OCI-LY3 (cell line): ENCODE results near the gene SIPA1L2.
"Not testable (repeated sequence)": the region's sequence is repeated elsewhere in the genome, so short reads cannot be mapped to it uniquely, and the experiment has no call there.

Experiments used
- H2AFZ ChIP-seq: fragments of 200-600, 300-600 bp; shearing (Covaris generic); 2 replicates; pipeline ENCODE4 v1.6.0; 2014; ENCODE audit warnings: antibody characterized with exemption, low read depth, low read length
- H3K27ac ChIP-seq: fragments of 200-600, 300-600 bp; sonication (generic); 2 replicates; pipeline ENCODE4 v1.5.1; 2014; ENCODE audit warnings: mild to moderate bottlenecking, low read length, moderate library complexity, mixed read lengths
- H3K27me3 ChIP-seq: fragments of 200-600, 300-600 bp; sonication (generic); 2 replicates; pipeline ENCODE4 v1.6.1; 2014; ENCODE audit warnings: low read depth, low read length, mixed read lengths
- H3K36me3 ChIP-seq: fragments of 200-600, 300-600 bp; sonication (generic); replicated peaks from 2 replicates; pipeline ENCODE3; 2014; ENCODE audit warnings: low read depth, low read length, mixed read lengths
- H3K4me1 ChIP-seq: fragments of 300-600, 200-600 bp; sonication (generic); 2 replicates; pipeline ENCODE4 v1.6.1; 2014; ENCODE audit warnings: low read length, mixed read lengths
- H3K4me2 ChIP-seq: fragments of 200-600, 300-600 bp; sonication (generic); 2 replicates; pipeline ENCODE4 v1.6.1; 2014; ENCODE audit warnings: low read length, mixed read lengths
- H3K4me3 ChIP-seq: fragments of 300-600, 200-600 bp; sonication (generic); 2 replicates; pipeline ENCODE4 v1.5.1; 2014; ENCODE audit warnings: antibody characterized with exemption, mild to moderate bottlenecking, low read length, moderate library complexity
- H3K79me2 ChIP-seq: fragments of 300-600, 200-600 bp; shearing (Covaris generic); 2 replicates; pipeline ENCODE4 v1.6.1; 2014; ENCODE audit warnings: mild to moderate bottlenecking, low read length, mixed read lengths
- H3K9ac ChIP-seq: fragments of 300-600, 200-600 bp; shearing (Covaris generic); 2 replicates; pipeline ENCODE4 v1.6.0; 2014; ENCODE audit warnings: mild to moderate bottlenecking, low read length, moderate library complexity
- H3K9me3 ChIP-seq: fragments of 200-600, 300-600 bp; shearing (Covaris generic); 2 replicates; pipeline ENCODE4 v1.6.1; 2014; ENCODE audit warnings: low read length, mixed read lengths; ENCODE audit not compliant: insufficient read depth
- H4K20me1 ChIP-seq: fragments of 200-600, 300-600 bp; sonication (generic); 2 replicates; pipeline ENCODE4 v1.6.1; 2016; ENCODE audit warnings: low read length, mixed read lengths; ENCODE audit not compliant: insufficient read depth
- EZH2phosphoT487 ChIP-seq: fragments of 200-600 bp; shearing (Covaris generic); IDR thresholded peaks from 2 replicates; pipeline ENCODE4 v1.6.1; 2018; ENCODE audit warnings: antibody characterized with exemption, mixed run types, low read depth
- TF ChIP-seq, protein P1 (sequence below): fragments of 200-600, 300-600 bp; sonication (generic); IDR thresholded peaks from 2 replicates; pipeline ENCODE4 v1.5.1; 2014; ENCODE audit warnings: antibody characterized with exemption, low read length, low read depth

The SIPA1L2 gene

GRCh38 chr1:232614811-232615210 is 15.1 kb downstream of the SIPA1L2 start:
- Histone ChIP-seq H3K9ac (no peak overlapping the region), H3K4me3 (no peak overlapping the region), H3K9me3 (no peaks in the 10 kb centered on the region), H3K27ac (no peak overlapping the region), H3K4me2 (no peak overlapping the region), H3K36me3 (no peaks in the 10 kb centered on the region), H3K27me3 (no peaks in the 10 kb centered on the region), H3K4me1 (no peaks in the 10 kb centered on the region), H4K20me1 (no peaks in the 10 kb centered on the region), H2AFZ (no peak overlapping the region), H3K79me2 (no peaks in the 10 kb centered on the region)
- no peak for TF ChIP-seq EZH2phosphoT487
- TF ChIP-seq, protein P1, sequence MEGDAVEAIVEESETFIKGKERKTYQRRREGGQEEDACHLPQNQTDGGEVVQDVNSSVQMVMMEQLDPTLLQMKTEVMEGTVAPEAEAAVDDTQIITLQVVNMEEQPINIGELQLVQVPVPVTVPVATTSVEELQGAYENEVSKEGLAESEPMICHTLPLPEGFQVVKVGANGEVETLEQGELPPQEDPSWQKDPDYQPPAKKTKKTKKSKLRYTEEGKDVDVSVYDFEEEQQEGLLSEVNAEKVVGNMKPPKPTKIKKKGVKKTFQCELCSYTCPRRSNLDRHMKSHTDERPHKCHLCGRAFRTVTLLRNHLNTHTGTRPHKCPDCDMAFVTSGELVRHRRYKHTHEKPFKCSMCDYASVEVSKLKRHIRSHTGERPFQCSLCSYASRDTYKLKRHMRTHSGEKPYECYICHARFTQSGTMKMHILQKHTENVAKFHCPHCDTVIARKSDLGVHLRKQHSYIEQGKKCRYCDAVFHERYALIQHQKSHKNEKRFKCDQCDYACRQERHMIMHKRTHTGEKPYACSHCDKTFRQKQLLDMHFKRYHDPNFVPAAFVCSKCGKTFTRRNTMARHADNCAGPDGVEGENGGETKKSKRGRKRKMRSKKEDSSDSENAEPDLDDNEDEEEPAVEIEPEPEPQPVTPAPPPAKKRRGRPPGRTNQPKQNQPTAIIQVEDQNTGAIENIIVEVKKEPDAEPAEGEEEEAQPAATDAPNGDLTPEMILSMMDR = no peak

DNA sequence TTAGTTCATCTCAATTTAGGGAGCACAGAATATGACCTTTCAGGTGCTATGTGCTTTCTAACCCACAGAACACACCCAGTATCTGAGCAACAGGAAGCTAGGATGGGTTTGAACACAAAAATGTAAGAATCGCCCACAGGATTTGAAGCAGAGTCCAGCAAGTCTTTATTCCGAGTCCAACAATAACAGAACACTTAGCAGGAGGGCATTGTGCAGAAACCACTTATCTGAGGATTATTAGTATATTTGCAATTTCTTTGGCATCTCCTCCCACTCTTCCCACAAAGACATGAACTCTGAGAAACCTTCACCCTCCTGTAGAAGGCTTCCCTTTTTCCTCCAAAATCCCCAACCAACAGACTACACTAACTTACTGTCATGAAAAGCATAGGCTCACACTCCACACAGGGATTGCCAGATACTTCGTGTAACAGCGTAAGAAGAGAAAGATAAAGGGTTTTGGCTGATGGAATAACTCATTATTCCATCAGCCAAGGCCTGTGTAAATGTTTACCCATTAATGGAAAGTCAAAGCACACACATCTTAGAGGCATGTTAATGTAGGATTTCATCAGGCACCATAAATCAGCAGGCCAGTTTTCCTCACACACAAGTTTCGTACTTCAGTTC is 16.1 kb downstream of the SIPA1L2 start:
- no peaks in the 10 kb centered on the region for H3K9me3 ChIP-seq
- H3K4me1 ChIP-seq = no peaks in the 10 kb centered on the region
- no peak overlapping the region for H2AFZ ChIP-seq
- no peak overlapping the region for H3K4me3 ChIP-seq
- TF ChIP-seq EZH2phosphoT487 = no peak
- TF ChIP-seq, protein P1 = no peak
- H3K9ac ChIP-seq = no peak overlapping the region
- no peaks in the 10 kb centered on the region for H3K27me3 ChIP-seq
- no peak overlapping the region for H3K27ac ChIP-seq
- H3K79me2 ChIP-seq = no peaks in the 10 kb centered on the region
- no peaks in the 10 kb centered on the region for H4K20me1 ChIP-seq
- H3K36me3 ChIP-seq = no peaks in the 10 kb centered on the region
- H3K4me2 ChIP-seq = no peak overlapping the region

DNA sequence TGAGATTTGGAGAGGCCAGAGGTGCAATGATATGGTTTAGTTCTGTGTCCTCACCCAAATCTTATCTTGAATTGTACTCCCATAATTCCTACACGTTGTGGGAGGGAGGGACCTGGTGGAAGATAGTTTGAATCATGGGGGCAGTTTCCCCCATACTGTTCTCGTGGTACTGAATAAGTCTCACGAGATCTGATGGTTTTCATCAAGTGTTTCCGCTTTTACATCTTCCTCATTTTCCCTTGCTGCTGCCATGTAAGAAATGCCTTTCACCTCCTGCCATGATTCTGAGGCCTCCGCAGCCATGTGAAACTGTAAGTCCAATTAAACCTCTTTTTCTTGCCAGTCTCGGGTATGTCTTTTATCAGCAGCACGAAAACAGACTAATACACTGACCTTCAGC is 17.1 kb downstream of the SIPA1L2 start:
- not testable (repeated sequence) for H3K9ac ChIP-seq, H3K27ac ChIP-seq, H3K27me3 ChIP-seq, H2AFZ ChIP-seq, H3K4me3 ChIP-seq, H3K4me1 ChIP-seq, H4K20me1 ChIP-seq, H3K36me3 ChIP-seq, H3K9me3 ChIP-seq, H3K4me2 ChIP-seq, H3K79me2 ChIP-seq

DNA sequence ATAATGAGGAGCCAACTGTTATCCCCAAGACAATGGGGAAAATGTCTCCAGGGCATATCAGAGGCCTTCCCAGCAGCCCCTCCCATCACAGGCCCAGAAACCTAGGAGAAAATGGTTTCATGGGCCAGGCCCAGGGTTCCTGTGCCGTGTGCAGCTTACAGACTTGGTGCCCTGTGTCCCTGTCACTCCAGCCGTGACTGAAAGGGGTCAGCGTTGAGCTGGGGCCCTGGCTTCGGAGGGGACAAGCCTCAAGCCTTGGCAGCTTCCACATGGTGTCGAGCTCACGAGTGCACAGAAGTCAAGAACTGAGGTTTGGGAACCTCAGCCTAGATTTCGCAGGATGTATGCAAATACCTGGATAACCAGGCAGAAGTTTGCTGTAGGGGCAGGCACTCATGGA is 18.1 kb downstream of the SIPA1L2 start:
- H3K4me3 ChIP-seq = no peak overlapping the region
- no peaks in the 10 kb centered on the region for H4K20me1 ChIP-seq
- no peak overlapping the region for H3K4me2 ChIP-seq
- no peak overlapping the region for H3K9ac ChIP-seq
- H3K79me2 ChIP-seq = no peaks in the 10 kb centered on the region
- no peaks in the 10 kb centered on the region for H3K4me1 ChIP-seq
- no peaks in the 10 kb centered on the region for H3K36me3 ChIP-seq
- no peak overlapping the region for H2AFZ ChIP-seq
- no peak for TF ChIP-seq EZH2phosphoT487
- TF ChIP-seq, protein P1 = no peak; the same call in 1 of the 2 replicates
- no peak overlapping the region for H3K27ac ChIP-seq
- no peaks in the 10 kb centered on the region for H3K9me3 ChIP-seq
- H3K27me3 ChIP-seq = no peaks in the 10 kb centered on the region

DNA sequence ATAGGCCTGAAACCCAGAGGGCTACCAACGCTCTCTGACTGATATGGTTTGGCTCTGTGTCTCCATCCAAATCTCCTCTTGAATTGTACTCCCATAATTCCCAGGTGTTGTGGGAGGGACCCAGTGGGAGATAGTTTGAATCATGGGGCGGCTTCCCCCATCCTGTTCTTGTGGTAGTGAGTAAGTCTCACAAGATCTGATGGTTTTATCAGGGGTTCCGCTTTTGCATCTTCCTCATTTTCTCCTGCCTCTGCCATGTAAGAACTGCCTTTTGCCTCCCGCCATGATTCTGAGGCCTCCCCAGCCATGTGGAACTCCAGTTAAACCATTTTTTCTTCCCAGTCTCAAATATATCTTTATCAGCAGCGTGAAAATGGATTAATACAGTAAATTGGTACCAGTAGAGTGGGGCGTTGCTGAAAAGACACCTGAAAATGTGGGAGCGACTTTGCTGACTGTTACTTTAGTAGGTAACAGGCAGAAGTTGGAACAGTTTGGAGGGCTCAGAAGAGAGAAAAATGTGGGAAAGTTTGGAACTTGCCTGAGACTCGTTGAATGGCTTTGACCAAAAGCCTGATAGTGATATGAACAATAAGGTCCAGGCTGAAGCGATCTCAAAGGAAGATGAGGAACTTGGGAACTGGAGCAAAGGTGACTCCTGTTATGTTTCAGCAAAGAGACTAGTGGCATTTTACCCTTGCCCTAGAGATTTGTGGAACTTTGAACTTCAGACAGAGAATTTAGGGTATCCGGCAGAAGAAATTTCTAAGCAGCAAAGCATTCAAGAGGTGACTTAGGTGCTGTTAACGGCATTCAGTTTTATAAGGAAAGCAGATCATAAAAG is 18.8 kb downstream of the SIPA1L2 start:
- not testable (repeated sequence) for H3K9ac ChIP-seq, H3K4me3 ChIP-seq, H3K27me3 ChIP-seq, H4K20me1 ChIP-seq, H3K4me1 ChIP-seq, H3K27ac ChIP-seq, H3K9me3 ChIP-seq, H3K36me3 ChIP-seq, H3K4me2 ChIP-seq, H3K79me2 ChIP-seq, H2AFZ ChIP-seq
